HG03175 (cell line): Measurements from ENCODE around the gene MYB.
"Not testable (repeated sequence)": the region's sequence is repeated elsewhere in the genome, so short reads cannot be mapped to it uniquely, and the experiment has no call there.

Experiments
- ATAC-seq: cut with Tn5 transposase; IDR thresholded peaks from one replicate; pipeline ENCODE4 v1.9.1; 2021; ENCODE audit warnings: mild to moderate bottlenecking, moderate library complexity; ENCODE audit not compliant: unreplicated experiment

The MYB gene

DNA sequence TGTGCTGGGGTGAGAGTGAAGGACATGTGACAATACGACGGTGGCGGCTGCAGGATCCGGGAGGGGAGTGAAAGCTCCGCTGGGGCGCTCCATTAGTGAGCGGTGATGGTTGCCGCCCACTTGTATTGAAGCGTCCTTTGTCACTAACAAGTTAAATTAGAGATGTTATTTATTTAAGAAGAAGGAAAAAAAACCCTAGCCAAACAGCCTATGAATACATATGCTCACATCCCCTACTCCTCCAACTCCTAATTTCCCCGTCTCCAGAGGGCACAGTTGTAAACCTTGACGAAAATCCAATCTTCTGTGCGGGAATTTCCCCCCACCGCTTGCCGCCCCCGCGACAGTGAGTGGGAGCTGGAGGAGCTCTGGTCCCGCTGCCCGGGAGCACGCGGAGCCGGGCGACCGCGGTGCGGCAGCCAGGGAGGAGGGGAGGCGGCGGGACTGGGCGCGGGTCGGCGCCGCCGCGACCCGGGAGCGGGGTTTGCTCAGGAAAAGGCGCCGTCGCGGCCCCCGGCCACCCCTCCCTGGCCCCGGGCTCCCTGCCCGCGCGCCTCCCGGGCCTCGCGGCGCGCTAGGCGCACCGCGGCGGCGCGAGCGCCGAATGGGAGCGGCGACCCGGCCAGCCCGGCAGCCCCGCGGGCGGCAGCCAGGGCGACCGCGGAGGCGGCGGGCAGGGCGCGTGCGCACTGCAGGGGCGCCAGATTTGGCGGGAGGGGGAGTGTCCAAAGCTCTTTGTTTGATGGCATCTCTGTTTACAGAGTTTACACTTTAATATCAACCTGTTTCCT lies at the start of gene MYB:
Gene MYB, plus strand, starts transcription at position 767 of the 791 bp plus-strand sequence. CDS start 206 bp downstream, outside the sequence.
- ATAC-seq = peak; percentile 29

DNA sequence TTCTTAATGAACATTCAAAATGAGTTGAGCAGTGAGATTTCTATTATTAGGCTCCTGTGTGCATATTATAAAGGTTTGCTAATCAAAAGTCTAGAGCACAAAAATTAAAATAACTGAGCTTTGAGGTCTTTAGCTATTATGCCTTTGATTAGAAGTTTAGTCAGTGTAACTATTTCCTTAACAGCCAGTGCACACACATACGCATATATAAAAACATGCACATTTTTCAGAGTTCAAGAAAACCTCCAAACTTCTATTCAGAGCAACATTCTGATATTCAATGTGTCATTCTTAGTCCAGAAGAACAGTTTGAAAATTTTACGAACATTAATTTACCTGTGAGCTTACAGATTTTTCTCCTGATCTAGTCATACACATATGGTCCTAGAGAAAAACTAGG lies 48.3 kb upstream of the MYB start:
- ATAC-seq = no peak

DNA sequence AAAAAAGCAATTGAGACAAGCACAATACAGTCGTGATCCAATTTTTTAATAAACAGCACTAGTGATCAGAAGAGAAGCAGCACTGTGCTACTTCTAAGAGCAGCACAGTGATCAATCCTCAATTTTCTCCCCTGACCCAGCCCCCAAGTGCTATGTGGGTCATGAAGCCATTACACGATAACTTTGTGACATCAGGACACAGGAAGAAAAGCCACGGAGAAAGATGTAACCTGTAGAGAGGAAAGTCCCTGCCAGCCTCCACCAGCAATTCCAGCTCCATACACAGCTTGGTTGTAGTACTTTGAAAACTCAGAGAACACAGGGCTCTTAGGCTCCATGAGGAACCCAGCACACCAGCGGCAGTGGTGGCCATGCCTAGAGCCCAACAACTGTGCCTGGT lies 45.3 kb upstream of the MYB start:
- ATAC-seq = no peak

DNA sequence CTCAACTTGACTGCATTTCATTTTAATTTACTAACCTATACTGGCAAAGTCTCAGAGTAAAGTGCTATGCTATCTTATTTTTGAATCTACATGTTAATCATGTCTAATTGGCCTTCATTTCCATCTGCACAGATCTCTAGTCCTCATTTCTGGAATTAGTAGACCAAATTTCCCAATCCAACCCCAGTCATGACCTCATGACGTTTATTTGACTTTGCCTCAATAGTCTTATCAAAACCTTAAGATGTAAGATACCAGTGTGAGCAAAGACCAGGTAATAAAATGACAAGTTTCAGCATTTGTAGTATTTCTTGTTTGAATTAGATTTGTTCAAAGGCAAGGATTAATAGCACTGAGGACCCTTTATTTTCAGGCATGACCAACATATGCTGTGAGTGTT lies 43.3 kb upstream of the MYB start:
- ATAC-seq = no peak

DNA sequence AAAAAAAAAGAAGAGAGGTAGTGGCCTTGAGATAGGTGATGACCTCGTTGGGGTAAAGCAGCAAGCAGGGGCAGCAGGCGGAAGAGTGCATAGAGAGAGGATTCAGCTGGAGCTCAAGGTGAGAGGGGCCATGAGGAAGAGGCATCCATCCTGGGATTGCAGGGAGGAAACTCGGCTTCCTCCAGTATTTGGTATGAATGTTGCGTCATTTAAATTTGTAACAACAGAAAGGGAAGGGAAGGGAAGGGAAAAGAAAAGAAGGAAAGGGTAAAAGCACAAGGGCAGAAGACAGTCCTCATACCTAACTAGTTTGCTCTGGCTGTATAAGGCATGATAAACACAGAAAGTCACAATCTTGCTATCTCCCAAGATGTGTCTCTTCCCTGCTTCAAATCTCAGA lies 39.9 kb upstream of the MYB start:
- ATAC-seq = no peak

DNA sequence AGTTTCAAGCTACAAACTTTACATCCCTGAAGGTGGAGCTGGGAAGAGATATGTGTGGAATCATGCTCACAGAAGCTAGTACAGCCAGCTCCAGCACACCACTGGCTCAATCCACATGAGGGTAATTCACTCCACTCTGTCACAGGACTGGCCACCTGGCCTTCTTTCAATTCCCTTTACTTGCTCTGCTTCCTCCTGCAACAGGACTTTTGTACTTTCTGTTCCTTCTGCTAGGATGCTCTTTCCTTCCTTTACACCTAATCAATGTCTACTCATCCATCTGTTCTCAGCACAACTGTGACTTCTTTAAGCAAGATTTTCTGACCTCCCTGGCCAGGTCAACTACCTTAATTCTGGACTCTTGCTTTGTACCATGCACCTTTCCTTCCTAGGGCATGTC lies 39.4 kb upstream of the MYB start:
- ATAC-seq = peak; percentile 50

DNA sequence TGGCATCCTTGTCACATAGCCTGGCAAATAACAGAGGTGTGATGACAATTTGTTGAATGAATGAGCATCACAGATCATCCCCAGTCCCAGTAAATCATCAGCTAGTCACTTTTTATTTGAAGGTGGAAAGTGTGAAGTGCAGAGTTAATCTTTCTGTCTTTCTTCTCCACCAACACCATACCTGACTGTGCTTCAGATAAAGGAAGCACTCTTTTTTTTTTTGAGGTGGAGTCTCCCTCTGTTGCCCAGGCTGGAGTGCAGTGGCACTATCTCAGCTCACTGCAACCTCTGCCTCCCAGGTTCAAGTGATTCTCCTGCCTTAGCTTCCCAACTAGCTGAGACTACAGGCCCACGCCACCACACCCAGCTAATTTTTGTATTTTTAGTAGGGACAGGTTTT lies 38.9 kb upstream of the MYB start:
- ATAC-seq = peak; percentile 12

DNA sequence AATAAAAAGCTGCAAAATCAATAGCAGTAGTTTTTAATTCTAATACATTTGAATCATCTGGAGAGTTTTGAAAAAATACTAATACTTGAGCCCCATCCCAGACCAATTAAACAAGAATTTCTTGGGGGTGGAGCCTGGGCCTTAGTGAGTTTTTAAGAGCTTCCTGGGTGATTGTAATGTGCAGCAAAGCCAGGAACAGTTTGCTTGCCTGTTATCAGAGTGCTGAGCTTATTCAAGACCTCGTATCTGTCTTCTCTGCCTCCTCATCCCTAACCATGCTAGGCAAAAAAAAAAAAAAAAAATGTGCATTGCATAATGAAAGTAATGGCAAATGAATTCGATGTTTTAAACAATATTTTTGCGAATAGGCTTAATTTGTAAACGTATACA lies 36.4 kb upstream of the MYB start:
- no peak for ATAC-seq

DNA sequence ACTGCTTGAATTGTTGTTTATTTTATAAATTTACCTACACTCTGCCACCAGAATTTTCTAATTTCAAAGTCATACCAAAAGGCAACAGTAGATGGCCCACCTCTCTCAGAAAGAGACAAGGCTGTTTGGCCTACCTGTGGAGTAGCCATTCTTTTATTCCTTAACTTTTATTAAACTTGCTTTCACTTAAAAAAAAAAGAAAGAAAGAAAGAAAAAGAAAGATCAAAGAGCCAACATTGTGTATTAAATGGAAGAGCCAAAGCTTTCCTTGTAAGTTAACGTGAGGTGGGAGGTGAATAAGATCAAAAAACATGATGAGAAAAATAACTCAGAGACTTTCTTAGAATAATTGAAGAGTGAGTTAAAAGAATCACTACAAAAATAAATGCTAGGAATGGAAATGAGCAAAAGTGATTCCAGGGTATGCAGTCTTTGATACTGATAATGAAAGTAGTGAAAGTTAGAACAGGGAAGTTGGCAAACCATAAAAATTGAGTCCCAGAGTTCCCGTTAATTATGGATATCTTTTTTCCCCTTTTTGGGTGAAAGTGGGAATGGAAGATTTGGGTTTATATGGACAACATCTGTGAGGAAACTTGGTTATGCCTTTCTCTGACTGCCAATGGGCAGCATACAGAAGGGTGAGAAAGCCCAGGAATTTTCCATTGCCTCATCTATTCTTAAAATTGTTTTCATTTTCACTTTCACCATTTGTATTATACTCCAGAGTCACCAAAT lies 35.9 kb upstream of the MYB start:
- no peak for ATAC-seq

DNA sequence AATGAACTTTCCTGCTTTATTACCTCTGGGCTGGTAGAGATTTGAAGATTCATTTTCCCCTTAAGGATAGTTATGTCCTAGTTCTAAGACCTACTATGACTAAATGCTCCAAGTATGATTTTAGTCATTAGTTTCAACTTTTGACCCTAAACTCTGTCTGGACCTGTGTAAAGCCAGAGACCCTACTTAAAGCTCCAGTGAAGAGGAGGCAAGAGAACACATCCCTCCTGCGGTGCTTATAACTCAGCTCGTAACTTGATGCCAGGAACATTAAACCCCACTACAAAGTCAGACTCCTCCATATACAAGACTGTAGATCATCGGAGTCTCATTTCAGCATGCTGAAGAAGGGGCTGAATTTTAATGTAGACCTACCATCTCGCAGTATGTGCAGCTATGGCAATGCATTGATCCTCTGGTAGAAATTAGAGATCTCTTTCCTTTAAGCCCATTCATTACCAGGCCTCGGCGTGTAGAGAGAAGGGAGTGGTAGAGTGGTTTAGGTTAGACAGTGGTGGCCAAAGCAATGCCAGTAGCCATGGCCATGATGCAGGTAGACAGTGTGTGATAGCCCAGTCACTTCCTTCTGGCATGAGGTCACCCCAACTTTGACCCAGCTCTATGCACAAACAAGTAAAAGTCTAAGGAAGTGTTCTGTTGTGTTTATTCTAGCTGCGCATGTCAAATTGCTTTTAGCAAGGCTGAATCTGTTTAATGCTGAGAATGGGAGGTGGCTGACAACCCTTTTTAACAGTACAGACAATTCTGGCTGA lies 34.8 kb upstream of the MYB start:
- ATAC-seq = no peak

DNA sequence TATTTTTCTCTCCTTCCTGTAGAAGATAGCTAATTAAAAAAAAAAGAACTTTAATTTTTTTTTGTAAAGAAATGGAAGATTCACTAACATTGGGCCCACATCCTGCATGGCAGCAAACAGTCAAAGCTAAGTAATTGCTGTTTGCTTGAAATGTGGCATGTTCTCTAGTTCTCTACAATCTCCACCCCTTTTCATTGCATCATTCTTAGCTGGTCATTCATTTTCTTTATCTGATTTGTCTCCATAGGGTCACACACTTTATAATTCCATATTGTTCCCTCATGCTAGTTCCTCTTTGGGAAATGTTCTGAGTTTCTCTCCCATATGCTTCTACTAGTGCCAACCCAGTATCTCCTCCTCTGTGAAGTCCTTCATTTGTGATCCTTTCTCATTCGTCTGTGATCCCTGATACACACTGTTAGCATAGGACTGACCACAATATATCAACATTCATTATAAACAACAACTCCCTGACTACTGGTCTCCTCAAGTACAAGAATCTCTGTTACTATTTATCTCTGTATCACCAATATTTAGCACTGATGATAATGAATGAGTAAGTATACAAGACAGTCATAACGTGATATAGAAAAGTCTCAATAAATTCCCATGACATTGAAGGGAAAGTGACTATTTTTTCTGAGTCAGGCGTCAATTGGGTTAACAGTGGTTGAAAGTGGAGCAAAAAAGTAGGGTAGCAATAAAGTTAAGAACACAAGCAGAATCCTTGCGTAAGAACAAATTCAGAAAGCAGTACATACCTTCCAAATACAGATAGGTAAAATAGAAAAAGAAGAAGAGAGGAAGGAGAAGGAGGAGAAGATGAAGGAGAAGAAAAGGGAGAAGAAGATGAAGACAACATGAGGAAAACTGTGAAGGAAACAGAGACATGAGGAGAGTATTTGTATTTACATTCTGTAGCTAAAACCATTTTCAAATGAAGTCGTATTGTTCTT lies 33.2 kb upstream of the MYB start:
- ATAC-seq = no peak

DNA sequence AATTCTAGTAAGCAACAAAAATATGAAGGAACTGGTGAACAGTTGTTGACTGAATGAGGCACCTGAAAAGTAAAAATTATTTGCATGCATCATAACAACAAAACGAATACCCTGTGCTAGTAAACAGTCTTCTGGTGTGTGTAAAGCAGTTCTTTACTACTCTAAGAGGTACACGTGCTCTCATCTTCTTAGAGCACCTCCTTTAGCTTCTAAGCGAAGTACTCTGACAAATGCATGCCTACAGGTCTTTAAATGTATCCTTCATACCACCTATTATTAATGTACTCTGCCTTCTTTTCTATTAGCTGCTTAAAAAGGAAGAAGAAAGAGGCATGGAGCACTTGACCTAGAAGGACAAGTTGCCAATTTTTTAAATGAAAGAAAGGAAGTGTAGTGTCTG lies 32.2 kb upstream of the MYB start:
- ATAC-seq = no peak

DNA sequence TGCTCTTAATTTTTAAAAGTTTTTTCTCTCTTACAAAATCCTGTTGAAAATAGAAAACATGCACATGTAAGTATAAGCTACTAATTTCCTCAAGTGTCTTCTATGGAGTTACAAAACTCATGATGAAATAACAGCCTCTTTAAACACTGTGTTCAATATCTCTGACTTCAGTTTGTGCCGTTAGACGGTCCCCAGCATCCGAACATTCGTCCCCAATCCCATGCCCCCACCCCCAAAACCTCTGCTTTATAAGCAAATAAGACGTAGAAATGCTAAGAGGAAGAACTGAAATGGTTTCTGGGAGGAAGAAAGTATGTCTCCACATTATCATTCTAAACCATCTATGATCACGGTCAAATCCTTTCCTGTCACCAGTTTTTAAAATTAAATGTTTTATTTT lies 31.7 kb upstream of the MYB start:
- ATAC-seq = no peak

DNA sequence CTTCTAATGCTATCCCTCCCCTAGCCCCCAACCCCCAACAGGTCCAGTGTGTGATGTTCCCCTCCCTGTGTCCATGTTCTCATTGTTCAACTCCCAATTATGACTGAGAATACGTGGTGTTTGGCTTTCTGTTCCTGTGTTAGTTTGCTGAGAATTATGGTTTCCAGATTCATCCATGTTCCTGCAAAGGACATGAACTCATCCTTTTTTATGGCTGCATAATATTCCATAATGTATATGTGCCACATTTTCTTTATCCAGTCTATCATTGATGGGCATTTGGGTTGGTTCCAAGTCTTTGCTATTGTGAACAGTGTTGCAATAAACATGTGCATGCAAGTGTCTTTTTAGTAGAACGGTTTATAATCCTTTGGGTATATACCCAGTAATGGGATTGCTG lies 30.6 kb upstream of the MYB start:
- ATAC-seq = not testable (repeated sequence)

DNA sequence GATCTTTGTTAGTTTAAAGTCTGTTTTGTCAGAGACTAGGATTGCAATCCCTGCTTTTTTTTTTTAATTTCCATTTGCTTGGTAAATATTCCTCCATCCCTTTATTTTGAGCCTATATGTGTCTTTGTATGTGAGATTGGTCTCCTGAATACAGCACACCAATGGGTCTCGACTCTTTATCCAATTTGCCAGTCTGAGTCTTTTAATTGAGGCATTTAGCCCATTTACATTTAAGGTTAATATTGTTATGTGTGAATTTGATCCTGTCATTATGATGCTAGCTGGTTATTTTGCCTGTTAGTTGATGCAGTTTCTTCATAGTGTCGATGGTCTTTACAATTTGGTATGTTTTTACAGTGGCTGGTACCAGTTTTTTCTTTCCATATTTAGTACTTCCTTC lies 27.0 kb upstream of the MYB start:
- not testable (repeated sequence) for ATAC-seq

DNA sequence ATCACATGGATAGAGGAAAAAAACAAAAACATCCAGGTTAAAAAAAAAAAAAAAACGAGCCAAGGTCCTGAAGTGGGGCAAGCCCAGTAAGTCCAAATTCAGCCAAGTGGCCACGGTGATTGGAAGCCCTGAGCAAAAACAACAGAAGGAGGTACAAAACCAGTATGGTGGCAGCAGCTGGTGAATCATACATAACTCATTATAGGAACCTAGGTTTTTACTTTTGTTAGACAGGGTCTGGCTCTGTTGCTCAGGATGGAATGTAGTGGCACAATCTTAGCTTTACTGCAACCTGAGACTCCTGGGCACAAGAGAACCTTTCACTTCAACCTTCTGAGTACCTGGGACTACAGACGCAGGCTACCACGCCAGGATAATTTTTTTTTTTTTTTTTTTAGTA lies 22.7 kb upstream of the MYB start:
- no peak for ATAC-seq

DNA sequence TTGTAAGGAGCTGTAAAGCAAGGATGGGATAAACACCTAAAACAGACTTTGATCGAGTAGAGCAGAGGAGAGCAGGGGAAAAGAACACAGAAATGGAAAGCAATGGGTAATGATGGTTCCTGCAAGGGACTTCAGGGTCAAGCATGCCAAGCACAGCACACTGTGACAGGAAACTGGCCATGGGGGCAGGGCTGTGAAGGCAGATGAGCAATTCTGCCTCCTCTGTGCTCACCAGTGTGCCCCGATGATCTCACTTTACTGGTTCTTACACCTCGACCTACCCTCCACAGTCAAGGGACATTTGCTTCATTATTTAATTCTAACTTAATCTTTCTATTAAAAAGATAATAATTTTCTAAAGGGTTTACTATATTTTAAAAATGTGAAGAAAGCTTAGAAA lies 21.6 kb upstream of the MYB start:
- peak; percentile 46 for ATAC-seq

DNA sequence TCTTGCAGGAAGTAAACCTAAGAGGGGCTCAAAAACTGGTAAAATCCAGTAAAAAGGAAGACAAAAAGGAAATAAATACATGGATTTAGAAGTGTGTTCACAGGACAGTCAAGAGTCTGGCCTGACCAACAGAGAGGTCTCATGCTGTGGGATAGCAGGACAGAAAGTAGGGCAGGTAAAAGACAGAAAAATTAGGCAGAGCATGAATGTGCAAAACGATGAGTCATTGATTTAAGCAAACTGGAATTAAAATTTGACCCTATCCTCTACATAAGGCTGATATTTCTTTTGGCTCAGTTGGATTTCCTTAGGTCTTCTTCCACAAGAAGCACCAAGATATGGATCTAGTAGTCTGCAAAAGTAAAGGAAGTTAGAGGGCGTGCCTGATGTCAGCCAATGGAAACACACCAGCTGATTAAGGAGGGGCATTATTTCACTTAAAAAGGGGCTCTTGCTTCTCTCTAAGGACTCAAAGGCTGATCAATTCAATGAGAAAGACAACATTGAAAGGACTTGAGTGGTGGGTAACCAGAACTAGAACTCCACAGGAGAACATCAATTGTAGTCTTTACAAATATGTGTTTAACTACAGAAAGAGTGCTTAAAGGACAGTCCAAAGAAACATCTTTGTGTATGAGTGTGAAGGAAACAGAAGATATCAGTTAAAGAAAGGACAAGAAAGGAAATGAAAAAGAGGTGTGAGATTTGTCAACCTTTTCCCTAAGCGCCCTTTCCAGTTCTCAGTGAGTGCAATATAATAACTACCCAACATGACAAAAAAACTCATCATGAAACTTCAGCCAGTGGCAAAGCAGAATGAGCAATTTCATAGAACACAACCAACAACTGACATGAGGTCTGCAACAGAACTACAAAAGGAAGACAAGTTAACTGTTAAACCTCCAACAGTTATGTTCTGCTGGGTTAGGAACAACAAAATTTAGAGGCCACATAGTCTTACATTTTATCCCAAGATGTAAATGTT lies 19.4 kb upstream of the MYB start:
- ATAC-seq = peak; percentile 40

DNA sequence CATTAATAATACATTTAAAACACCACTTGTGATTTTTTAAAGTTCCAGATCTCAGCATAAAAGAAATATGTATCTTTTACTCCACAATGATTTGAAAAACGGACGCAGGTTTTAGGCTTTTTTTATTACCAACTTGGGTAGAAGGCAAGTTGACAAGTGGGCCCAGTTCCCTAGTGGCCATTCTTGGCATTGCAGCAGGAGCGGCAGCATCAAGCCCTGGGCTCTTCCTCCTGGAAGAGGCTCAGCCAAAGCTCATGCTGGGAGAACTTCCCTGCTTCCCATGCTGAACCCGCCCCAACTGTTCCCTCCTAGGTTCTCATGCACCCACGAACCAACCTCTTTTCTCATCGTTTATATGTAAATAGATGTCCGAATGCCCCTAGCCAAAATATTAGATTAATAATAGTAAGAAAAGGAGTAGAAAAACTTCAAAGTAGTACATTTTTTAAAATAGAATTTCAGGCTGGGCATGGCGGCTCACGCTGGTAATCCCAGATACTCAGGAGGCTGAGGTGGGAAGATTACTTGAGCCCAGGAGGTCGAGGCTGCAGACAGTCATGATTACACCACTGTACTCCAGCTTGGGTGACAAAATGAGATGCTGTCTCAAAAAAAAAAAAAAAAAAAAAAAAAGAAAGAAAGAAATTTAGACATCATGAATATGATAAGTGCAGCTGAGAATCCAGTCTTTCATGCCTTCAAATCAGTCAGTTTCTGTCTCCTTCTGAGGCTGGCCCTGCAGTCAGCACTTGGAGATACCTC lies 18.2 kb upstream of the MYB start:
- peak; percentile 37 for ATAC-seq
